Hematopoietic multipotent progenitor cell (in vitro differentiated cells): ENCODE data around the gene ATF6. TPM values are rescaled to one million over a fixed set of nuclear protein-coding genes. Genes with fewer than 3 reads are reported as not detected.
"Not testable (repeated sequence)": the region's sequence is repeated elsewhere in the genome, so short reads cannot be mapped to it uniquely, and the experiment has no call there.

ENCODE experiments used
- DNase-seq, 3 donors: peaks; one replicate each; pipeline ENCODE4 v3.0.0-alpha.2; 2011 to 2015; ENCODE audit warnings: low read depth in 2 of 3, low spot score in 2 of 3
- total RNA-seq: library from RNA; depleted of rRNA; stranded (reverse); fragments of >200 nt; gene quantifications from one replicate; pipeline ENCODE4 v1.2.3, GENCODE V29; 2012

Gene ATF6
- total RNA-seq, 1 donor = 17.0 TPM

DNA sequence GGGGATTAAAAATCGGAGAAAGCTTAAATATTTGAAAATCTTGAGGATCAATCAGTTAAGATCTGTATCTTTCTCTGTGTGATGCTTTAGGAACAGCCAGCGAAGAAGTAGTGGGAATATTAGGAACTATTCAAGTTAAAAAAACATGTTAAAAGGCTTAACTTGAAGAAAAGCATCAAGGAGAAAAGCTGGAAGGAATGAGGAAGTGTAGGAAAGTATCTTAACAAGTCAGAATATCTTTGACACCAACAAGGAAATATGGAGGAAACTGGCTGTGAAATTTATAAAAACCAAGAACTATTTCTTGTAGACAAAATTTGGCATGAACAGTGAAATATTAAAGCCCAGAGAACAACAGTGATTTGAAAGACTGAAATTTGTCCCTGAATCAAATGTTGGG is 60.4 kb downstream of the ATF6 start:
- no peak for DNase-seq

DNA sequence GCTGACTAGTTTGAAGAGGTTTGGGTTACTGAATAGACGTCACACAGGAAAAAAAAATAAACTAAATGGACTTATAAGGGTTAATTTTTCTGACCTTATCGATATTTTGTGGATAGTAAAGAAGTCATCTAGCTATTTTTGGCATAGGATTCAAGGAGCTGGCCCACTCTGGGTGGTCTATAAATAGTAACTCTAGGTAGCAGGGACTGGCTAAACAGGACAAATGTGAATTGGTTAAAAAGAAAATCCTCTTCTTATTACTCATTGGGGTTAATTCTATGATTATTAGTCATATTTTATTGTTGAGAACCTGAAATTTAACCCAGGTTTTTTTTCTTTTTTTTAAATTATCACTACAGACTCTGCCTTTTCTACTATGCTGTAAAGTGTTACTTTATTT is 61.7 kb downstream of the ATF6 start:
- DNase-seq = no peak

DNA sequence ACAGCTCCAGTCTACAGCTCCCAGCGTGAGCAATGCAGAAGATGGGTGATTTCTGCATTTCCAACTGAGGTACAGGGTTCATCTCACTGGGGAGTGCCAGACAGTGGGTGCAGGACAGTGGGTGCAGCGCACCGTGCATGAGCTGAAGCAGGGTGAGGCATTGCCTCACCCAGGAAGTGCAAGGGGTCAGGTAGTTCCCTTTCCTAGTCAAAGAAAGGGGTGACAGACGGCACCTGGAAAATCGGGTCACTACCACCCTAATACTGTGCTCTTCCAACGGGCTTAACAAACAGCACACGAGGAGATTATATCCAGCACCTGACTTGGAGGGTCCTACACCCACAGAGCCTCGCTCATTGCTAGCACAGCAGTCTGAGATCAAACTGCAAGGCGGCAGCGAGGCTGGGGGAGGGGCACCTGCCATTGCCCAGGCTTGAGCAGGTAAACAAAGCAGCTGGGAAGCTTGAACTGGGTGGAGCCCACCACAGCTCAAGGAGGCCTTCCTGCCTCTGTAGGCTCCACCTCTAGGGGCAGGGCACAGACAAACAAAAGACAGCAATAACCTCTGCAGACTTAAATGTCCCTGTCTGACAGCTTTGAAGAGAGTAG is 66.3 kb downstream of the ATF6 start:
- DNase-seq = not testable (repeated sequence)

DNA sequence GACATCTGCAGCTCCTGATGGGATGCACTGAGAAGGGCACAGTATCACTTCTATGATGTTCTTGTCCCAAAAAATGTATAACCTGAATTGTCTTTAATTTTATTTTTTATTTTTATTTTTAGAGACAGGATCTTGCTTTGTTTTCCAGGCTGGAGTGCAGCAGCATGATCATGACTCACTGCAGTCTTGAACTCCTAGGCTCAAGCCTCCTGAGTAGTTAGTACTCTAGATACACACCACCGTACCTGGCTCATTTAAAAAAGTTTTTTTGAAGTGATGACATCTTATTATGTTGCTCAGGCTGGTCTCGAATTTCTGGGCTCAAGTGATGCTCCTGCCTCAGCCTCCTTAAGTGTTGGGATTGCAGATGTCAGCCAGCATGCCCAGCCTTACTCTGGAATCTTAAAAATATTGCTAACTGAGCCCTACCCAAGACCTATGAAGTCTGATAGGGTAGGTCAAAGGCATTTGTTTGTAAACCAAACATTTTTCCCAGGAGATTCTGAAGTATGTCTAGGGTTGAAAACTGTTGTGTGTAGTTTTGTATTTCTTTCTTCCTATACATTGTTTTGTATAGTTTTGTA is 68.9 kb downstream of the ATF6 start:
- DNase-seq = no peak

DNA sequence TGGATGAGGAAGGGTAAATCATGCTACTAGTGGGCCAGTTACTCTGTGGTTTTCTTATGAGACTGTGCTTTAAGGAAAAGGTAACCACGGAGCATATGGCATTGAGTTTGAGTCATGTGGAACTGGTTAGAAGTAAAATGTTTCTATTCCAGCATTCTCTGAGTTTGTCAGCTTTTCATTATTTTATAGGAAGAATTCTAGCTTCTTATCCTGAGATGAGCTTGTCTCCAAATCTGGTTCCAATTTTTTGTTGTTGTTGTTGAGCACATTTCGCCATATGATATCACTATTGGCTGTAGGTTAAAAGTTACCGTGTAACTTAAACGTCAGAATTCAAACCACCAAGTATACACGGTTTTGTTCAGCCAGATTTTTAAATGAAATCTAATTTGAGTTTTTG is 69.9 kb downstream of the ATF6 start:
- peak in 1 of 3 donors; percentile 20 for DNase-seq

DNA sequence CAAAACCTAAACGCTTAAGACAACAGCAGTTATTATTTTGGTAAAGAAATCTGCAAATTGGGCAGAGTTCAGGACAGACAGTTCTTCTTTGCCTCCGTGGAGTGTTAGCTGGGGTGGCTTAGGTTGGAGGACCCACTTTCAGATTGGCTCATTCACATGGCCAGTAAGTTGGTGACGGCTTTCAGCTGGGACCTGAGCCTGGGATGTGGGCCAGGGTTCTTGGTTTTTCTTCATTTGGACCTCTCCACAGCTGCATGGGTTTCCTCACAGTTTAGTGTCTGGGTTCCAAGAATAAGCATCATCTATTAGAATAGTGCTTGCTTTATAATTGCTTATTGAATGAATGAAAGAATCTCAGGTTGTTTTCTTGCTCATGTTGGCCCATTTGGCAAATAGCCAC is 72.2 kb downstream of the ATF6 start:
- DNase-seq = no peak

DNA sequence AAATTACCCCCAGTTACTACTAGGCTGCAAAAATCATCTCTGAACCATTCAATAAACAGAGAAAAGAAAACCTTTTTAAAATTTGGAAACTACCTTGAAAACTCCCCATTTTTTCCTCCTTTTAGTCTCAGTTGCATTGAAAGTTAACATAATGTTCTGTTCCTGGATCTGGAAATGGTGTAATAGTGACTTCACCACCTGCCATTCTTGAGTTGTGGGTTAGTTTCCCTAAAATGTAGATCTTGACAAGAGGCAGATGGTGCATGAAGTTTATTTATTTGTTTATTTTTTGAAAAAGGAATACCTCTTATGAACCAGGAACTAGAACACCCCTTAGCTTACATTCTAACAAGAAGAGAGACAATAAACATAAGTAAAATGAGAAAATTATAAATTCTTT is 72.8 kb downstream of the ATF6 start:
- DNase-seq = no peak

DNA sequence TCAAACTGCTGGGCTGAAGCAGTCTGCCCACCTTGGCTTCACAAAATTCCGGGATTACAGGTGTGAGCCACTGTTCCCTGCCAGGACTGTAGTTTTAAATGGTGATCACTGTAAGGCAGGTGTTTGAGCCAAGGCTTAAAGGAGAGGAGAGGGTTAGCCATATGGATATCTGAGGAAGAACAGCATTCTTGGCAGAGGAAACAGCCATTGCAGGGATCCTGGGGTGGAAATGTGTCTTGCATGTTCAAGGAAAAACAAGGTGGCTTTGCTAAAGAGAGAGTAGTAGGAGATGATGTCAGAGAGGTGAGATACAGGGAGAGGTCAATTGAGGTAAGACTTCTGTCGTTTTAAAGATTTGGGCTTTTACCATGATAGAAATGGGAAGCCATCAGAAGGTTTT is 73.5 kb downstream of the ATF6 start:
- no peak for DNase-seq

DNA sequence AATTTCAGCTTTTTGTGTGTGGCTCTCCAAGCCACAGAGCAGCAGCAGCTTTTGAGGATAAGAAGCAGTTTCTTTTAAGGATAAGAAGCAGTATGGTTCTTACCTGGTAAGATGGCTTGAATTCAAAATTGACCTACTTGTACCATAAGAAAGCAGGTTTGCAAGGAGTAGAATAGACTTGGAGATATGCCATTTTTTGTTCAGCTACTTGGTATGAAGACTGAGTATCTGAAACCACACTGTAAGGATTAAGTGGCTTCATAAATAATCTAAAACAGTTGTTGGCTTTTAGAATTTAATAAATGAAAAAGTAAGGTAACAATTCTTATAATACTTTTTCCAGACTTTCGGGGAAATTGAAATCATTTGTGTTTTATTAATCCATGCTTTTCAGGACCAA is 74.2 kb downstream of the ATF6 start:
- DNase-seq = no peak

DNA sequence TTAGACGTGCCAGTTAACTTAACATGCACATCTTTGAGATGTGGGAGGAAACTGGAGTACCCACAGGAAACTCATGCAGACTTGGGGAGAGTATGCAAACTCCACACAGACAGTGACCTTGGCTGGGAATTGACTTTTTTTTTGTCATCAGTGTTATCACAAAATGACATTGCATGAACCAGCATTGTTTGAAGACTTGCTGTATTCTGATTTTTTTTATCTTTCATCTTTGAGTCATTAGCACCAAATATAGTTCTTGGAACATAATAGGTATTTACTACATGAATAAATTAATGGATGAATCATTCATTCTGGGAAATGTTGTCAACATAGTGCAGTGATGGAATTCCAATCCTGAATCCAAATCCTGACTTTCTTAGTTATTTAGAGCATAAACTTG is 77.0 kb downstream of the ATF6 start:
- DNase-seq = no peak

DNA sequence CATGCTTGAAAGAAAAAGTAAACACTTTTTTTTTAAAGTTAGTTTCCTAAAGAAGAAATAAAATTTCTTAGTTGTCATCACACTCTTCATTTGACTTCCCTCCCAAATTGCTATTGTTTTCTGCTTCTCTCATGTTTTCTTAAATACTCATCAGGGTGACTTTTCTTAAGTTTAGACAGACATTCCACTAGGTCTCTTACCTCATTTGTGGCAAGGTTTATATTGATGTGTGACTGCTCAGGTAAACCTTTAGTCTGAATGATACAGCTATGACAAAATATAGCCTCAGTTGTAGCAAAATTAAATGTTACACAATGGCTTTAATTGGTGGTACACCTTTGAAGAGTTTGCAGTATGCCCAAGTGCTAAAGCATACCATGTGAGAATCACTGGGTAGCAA is 78.6 kb downstream of the ATF6 start:
- DNase-seq = no peak

DNA sequence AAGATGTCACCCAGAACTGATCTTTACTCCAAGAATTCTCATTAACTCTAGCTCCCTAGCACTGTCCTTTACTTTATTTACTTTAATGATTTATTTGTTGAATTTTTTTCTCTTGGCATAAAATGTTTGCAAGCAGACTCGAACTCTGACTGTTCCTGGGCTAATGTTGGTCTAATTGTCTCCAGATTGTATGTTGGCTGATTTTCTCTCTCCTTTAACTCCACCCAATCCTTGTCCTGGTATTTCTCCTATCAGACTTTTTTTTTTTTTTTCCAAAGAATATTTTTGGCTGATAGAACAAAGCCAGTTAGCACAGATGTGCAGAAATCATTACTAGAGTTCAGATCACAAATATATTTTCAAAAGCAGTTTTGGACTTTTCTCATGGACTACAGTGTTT is 82.6 kb downstream of the ATF6 start:
- no peak for DNase-seq

DNA sequence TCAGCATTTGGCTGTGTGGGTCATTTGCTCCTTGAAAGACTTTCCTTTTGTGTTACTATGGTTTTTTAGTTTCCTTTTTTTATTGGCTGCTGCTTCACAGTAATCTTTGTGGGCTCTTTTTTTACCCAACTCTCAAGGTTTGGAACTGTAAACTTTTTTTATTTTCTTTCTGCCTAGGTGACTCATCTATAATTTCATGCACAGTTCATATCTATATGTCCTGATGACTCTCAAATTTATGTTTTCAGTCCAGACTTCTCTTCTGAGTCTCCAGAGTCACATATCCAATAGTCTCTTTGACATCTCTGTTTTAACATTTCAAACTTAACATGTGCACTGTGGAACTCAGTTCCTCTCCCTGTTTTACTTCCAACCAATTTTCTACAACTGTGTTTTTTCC is 83.4 kb downstream of the ATF6 start:
- DNase-seq = no peak

DNA sequence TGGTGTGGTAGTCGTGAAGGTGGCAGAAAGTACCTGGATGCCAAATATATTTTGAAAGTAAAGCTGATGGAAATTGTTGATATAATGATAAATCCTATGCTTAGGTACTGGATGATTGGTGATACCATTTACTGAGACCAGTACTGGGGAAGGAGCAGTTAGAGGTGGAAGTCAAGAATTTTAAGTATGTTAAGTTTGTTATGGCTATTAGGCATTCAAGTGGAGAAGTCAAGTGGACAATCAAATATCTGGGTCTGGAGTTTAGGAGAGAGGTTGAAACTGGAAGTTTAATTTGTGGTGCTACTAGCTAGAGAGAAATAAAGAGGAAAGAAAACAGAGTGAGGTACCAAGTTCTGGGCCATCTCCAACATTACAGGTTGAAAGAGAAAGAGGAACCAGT is 89.1 kb downstream of the ATF6 start:
- DNase-seq = no peak

DNA sequence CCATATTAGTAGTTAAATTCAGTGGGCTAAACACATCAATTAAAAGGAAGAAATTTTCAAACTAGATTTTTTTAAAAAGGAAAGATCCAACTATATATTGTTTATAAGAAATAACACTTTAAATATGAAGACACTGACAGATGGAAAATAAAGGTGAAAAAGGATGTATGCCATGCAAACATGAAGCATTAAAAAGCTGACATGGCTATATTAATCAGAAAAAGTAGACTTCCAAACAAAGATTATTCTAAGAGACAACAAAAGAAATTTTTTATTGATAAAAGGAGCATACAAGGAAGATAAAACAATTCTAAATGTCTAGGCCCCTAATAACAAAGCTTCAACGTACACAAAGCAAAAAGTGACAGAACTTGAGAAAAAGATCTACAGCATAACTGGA is 92.2 kb downstream of the ATF6 start:
- no peak for DNase-seq

DNA sequence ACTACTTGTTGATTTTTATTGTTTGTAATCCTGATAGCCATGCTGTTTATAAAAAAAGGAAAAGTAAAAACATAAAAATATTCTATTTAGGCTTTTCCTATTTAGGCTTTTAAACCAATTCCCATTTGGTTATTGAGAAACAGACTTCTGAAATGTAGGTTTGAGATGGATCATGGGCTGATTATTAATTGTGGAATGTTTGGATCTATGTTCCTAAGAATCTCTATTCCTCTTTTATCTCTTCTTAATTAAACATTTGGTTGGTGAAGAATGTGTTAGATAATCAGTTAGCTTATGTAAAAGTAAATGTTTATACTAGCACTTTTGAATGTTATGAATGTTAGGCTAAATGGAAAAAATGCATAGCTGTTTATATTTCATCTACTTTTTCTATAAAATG is 97.4 kb downstream of the ATF6 start:
- no peak for DNase-seq

DNA sequence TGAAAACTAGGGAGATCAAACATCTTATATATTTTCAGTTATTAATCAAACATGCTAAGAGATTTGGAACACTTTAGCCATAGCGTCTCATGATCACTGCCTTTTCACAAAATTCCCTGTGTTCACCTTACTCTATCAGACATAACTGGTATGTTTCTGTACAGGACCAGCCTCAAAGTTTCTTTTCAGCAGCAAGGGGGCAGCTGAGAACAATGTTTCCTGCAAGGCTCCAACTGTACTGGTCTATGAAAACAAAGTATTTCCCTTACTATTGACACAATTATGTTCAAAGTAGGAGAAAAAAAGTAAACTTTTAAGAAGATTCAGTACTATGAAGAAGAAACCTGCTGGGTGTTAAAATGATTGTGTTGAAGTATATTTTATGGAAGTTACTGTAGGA is 98.5 kb downstream of the ATF6 start:
- DNase-seq = peak in 2 of 3 donors; percentile 18 to 46

DNA sequence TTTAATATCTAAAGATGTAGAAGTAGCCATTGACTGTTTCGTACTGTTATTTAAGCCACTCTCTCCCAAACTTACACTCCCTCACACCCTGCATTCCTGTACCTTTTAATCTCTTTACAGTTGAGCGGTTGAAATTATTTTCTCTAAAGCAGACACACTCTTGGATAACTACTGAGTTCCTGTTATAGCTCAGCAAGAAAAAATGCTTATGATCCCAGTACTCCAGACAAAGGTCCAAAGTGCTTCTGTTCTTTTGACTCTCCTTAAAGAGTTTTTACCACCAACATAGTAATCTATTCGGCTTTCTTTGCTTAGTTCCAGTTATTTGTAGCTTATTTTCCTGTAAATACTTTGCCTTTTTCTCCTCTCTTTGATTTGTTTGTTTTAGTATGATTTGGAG is 100.1 kb downstream of the ATF6 start:
- no peak for DNase-seq

DNA sequence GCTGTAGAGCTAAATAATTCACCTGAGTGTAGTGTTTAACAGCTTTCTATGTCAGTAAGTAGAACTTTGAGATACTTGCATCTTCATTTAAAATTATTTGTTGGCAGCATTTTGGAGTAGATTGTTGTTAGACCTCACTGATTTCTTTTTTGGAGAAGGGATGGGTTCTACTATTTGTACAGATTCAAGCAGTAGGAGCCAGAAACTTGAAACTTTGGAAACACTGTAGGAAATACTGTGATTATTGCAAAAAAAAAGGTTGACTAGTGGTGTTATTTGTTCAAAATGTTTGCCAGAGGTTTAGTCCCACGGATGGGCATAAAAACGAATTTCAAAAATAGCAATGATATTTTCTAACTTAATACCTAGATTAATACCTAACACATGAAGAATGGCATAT is 102.7 kb downstream of the ATF6 start:
- DNase-seq = no peak

DNA sequence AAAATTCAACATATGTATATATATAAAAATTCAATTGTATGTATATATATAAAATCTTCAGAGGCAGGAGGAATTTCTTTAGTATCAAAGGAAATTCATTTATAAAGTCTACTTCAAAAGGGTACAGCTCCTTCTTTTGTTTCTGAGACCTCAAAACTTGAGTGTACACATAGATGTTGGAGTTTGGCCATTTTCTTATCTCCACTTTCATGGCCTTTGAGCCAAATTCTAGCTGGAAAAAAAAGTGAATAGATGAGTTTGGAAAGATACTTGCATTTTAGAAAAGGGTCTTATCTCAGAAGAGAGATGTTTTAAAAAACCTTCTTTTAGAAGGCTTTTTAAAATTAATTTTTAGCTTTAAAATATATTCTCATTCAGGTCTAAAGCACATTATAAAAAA is 103.2 kb downstream of the ATF6 start:
- DNase-seq = no peak

DNA sequence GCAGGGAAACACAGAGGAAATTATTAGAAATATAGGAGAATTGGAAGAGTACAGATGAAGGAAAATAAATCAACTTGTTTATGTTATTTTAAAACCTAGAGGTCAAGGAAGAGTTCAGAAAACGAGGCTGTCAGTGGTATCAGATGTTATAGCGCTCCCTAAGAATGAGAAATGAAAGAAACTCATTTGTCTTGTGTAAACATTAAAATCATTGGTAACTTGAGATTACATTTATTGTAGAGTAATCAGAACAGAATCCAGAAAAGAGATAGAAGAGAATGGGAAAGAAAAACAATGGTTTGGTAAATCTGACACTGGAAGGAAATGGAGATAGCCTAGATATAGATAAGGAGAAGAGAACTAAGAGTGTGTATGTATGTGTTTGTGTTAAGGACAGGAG is 106.4 kb downstream of the ATF6 start:
- DNase-seq = no peak

DNA sequence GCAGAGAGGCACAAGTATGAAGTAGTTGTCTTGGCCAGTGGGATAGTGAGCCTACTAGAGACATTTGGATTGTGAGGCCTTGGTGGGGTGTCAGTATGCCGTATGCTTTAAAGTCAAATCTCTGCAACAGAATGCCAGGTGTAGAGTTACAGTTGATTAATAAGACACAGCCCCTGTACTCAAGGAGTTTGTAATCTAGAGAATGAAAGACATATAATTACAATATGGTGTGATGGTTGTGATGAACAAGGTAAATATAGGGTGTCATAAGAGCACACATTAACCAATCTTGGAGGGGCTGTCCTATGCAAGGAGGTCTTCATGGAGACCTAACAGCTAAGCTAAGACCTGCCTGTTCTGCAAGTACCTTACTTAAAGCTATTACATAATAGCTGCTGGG is 113.1 kb downstream of the ATF6 start:
- no peak for DNase-seq

DNA sequence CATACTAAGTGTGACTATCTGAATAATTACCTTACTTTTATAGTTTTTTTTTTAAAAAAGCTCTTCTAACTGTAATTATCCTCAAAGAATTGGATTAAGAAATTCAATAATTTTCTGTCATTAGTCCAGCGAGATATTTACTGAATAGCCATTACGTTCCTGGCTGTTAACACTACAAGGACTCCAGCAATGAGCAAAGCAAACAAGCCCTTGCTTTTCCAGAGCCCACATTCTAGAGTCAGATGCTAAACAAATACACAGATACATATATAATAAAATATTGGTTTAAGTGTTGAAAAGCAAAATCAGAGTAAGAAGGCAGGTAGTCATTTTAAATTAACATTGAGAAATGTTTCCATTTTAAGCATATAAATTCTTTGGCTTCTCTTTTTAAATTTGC is 118.4 kb downstream of the ATF6 start:
- DNase-seq = no peak
